AG08395 (cell line): ENCODE data around the gene RBM10.

Experiments used
- DNase-seq: peaks from one replicate; pipeline ENCODE4 v3.0.0; 2012; ENCODE audit warnings: mixed read lengths, low spot score

The RBM10 gene

GRCh38 chrX:47198026-47198686, 53.1 kb downstream of the RBM10 start:
- DNase-seq: no peak

DNA sequence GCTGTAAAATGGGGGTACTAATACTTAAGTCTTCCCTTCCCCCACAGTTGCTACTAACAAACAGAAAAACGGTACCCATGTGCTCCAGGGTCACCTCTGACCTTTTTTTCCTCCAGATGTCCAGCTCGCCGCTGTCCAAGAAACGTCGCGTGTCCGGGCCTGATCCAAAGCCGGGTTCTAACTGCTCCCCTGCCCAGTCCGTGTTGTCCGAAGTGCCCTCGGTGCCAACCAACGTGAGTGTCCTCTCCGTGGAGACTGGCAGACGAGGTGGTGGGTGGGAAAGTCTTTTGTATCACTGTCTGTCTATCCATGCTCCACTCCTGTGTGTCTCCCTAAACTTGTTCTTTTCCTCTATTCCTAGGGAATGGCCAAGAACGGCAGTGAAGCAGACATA, 53.7 kb downstream of the RBM10 start:
- no peak for DNase-seq

DNA sequence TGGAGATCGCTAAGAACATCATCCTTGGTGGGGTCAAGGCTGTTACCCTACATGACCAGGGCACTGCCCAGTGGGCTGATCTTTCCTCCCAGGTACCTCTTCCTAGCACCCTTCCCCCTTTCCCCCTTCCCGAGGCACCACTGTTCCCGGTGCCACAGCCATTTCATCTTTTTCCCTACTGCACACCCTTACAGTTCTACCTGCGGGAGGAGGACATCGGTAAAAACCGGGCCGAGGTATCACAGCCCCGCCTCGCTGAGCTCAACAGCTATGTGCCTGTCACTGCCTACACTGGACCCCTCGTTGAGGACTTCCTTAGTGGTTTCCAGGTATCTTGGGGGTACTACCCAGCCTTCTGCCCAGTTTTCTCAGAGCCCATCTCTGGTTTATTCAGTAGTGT, 54.3 kb downstream of the RBM10 start:
- no peak for DNase-seq

DNA sequence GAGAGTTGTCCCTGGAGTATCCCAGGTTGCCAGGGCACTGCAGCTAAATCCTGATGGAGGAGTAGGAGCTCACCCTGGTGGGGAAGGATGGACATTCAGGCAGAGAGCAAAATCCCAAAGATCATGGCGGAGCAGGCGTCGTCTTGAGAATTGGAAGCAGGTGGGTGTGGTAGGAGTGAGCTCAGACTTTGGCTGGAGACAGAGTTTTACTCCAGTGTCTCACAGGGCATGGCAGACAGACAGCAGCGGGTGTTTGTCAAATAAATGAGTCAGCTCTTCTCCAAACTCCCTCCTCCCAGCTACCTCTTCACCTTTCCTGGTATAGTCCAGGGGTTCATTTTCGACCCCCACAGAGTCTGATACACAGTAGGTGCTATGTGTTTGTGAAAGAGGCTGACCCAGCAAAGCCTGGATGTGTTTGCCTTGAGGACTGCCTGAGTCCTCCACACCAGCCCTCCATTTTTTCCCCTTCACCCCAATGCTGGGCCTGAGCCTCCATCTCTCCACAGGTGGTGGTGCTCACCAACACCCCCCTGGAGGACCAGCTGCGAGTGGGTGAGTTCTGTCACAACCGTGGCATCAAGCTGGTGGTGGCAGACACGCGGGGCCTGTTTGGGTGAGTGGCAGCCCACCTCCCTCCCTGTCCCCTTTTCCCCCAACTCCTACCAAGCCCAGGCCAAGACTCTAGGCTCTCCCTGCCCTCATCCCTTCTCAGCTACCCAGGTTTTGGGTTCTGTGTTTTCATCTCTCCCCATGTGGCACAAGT, 55.5 kb downstream of the RBM10 start:
- peak; percentile 72 for DNase-seq

DNA sequence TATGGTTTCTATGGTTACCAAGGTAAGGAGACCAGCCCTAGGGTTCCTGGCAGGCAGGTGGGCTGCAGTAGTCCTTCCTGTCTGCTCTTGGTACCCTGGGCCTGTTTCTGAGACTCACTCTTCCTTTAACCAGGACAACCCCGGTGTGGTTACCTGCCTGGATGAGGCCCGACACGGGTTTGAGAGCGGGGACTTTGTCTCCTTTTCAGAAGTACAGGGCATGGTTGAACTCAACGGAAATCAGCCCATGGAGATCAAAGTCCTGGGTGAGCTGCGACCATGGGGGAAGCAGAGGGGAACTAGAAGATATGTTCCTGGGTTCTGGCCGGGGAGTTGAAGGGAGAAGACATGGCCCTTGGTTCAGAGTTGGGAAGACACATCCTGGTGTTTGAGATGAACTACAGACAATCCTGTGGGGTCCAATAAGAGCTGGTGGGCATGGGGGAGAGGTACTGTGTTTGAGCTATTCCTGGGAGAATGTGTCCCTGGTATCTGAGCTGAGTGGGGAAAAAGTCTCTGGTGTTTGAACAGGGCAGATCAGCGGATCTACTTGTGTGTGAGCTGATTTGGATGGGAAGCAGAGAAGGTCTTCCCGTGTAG, 56.4 kb downstream of the RBM10 start:
- no peak for DNase-seq

DNA sequence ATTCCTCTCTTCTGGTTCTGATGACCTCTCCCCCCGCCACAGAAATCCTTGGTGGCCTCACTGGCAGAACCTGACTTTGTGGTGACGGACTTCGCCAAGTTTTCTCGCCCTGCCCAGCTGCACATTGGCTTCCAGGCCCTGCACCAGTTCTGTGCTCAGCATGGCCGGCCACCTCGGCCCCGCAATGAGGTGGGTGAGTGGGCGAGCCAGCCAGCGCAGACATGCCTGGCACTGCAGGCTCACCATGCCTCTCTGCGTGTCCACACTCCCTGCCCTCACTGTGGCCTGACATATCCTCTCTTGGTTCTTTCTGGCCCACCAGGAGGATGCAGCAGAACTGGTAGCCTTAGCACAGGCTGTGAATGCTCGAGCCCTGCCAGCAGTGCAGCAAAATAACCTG, 57.3 kb downstream of the RBM10 start:
- DNase-seq: no peak

DNA sequence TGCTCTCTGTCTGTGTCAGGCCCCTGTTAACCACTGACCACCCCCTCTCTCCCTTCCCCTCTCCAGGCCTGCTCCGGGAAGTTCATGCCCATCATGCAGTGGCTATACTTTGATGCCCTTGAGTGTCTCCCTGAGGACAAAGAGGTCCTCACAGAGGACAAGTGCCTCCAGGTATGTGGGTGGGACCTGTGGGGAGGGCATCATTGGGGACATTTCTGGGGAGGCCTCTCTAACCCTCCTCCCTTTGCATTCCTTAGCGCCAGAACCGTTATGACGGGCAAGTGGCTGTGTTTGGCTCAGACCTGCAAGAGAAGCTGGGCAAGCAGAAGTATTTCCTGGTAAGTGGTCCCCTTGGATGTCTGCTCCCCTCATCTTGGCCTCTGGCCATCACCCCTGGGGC, 57.9 kb downstream of the RBM10 start:
- DNase-seq: no peak

DNA sequence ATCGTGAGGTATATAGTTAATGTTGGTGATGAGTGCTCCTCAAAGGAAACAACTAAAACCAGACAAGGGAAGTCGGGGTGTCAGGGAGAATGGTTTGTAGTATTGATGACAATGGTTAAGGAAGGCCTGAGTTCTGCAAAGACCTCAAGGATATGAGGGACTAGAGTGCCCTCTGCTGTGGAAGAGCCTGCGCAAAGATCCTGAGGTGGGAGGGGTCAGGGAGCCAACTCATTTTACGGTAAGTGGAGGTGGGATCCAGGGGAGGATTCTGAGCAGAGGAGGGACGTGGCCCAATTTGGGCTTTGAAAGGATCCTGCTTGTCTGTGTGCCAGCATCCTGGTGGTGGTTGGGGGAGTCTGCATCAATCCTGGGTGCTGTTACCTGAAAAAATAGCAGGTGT, 59.9 kb downstream of the RBM10 start:
- no peak for DNase-seq

- DNase-seq: no peak
These were observed 61.3 kb downstream of the RBM10 start for GRCh38 chrX:47206316-47206715.

- no peak for DNase-seq
These were observed 63.1 kb downstream of the RBM10 start for GRCh38 chrX:47208108-47208507.

DNA sequence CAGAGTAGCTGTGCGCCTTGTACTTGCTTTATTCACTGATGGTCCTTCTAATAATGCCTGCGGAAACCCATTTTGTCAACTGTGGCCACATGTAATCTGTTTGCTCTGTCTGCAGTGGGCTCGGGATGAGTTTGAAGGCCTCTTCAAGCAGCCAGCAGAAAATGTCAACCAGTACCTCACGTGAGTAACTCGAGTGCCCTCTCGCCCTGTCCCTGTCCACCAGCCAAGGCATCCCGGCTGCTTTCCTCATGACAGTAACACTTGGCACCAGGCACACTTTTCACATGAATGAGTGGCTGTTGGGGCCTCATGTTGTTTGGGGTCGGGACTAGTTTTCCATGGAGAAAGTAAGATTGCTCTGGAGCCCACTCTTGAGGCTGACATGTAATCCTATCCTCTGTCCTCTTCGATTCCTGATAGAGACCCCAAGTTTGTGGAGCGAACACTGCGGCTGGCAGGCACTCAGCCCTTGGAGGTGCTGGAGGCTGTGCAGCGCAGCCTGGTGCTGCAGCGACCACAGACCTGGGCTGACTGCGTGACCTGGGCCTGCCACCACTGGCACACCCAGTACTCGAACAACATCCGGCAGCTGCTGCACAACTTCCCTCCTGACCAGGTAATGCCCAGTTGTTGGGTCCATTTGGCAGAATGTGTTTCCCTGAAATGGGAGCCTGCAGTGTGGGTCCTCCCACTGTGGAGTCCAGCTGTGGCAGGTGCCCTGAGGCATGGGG, 64.7 kb downstream of the RBM10 start:
- no peak for DNase-seq

DNA sequence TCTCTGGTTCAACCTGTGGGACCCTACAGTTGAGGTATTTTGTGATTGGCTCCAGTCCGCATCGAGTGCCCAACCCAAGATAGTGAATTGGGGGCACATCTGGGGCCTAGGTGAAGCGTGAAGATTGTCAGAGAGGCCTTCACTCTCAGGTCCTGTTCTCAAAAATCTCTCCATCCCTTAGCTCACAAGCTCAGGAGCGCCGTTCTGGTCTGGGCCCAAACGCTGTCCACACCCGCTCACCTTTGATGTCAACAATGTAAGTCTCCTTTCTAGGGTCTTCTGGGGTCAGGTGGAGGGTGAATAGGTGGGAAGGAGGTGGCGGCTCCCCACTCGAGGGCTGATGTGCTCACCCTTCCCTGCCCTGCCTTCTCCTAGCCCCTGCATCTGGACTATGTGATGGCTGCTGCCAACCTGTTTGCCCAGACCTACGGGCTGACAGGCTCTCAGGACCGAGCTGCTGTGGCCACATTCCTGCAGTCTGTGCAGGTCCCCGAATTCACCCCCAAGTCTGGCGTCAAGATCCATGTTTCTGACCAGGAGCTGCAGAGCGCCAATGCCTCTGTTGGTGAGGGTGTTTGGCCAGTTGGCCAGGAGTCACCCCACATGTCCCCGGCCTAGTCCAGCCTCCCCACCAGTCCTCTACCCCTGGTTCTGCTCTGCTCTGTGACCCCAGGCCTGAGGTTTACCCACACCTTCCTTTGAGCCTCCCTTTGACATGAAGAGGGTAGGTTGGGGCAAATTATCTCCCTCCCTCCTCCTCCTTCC, 65.8 kb downstream of the RBM10 start:
- DNase-seq: no peak

DNA sequence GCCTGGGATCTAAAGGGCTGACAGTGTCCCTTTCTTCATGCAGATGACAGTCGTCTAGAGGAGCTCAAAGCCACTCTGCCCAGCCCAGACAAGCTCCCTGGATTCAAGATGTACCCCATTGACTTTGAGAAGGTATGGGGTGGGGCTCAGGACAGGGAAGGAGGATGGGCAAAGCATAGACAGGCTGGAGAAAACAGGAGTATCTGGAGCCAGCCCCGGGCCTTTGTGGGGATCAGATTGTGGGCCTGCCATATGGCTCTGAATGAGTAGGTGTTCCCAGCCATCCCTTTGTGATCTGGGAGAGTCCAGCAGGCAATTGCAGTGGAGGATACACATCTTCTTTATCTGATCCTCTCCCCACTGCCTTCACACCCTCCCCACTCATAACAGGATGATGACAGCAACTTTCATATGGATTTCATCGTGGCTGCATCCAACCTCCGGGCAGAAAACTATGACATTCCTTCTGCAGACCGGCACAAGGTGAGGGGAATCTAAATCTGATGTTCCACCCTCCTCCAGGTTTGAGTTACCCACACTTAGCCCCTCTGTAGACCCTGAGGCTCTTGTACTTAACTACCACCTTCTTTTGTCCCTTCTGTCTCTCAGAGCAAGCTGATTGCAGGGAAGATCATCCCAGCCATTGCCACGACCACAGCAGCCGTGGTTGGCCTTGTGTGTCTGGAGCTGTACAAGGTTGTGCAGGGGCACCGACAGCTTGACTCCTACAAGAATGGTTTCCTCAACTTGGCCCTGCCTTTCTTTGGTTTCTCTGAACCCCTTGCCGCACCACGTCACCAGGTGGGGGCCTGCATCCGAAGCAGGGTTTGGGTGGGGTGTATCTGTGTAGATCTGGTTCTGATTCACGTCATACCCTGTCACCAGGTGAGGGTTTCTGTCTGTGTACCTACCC, 67.6 kb downstream of the RBM10 start:
- DNase-seq: no peak

DNA sequence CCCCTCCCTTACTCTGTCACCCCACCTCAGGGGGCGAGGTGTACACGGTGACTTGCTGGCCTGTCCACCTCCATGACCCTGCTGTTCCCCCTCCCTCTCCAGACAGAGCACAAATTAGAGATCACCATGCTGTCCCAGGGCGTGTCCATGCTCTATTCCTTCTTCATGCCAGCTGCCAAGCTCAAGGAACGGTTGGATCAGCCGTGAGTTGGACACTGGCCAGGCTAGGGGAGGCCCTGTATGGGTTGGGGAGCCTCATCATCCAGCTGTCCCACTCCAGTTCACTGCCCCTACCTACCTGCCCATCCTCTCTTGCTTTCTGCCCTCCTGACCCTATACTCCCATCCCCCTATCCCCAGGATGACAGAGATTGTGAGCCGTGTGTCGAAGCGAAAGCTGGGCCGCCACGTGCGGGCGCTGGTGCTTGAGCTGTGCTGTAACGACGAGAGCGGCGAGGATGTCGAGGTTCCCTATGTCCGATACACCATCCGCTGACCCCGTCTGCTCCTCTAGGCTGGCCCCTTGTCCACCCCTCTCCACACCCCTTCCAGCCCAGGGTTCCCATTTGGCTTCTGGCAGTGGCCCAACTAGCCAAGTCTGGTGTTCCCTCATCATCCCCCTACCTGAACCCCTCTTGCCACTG, 69.5 kb downstream of the RBM10 start:
- DNase-seq: no peak

DNA sequence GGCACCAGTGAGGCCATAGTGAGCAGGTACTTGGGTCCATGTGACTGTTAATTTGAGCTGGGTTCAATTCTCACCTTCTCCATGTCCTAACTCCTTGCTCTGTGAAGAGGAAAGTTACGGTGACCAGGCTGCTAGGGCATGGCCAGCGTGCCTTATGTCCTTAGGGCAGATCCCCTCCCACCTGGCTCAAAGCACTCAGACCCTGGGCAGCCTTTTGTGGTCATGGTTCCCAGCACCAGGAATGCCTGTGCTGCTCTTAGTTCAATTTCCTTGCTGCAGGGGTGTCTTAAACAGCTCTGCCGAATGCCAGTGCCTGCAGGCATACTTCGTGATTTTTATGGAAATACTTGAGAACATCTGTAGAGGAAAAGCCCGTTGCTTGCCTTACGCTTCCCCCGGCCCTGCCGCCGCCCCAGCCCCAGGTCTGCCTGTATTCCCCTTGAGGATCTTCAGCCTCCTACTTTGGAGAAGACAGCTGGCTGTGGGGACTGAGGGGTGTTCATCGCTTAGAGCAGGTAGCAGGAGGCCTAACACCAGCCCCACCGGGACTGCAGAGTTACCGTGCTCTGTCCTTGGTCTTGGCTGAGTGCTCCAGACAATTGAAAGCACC, 70.4 kb downstream of the RBM10 start:
- DNase-seq: no peak

- no peak for DNase-seq
These were observed 71.4 kb downstream of the RBM10 start for GRCh38 chrX:47216393-47216925.

GRCh38 chrX:47217121-47217851, 72.3 kb downstream of the RBM10 start:
- DNase-seq: peak; percentile 42

DNA sequence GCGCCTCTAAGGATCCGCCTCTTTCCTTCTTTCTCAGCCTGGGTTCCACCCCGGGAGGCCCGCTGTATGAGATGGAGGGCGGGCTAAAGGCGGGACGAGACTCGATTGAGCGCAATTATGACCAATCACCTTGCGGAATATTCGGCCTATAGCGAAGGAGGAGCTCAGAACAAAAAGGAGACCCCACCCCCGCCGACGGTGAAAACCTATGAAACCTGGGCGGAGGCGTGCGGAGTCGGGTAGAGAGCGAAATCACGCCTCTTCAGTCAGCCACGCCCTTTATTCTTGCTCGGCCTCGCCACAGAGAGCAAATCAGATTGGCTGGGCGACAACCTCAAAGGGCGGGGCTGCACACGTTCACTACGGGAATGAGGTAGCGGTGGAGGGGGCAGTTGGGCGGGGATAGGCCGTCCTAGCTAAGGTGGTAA, 72.8 kb downstream of the RBM10 start:
- DNase-seq: peak; percentile 99
